SH-SY5Y (cell line): Measurements from ENCODE around the gene TTC19.

Source experiments
- GATA2 ChIP-seq: IDR thresholded peaks from 2 replicates; pipeline ENCODE4 v1.6.1; 2011; ENCODE audit warnings: mild to moderate bottlenecking, low read depth, low read length
- GATA3 ChIP-seq: IDR thresholded peaks from 2 replicates; pipeline ENCODE4 v1.6.1; 2011; ENCODE audit warnings: low read depth, mild to moderate bottlenecking, low read length, moderate library complexity

DNA sequence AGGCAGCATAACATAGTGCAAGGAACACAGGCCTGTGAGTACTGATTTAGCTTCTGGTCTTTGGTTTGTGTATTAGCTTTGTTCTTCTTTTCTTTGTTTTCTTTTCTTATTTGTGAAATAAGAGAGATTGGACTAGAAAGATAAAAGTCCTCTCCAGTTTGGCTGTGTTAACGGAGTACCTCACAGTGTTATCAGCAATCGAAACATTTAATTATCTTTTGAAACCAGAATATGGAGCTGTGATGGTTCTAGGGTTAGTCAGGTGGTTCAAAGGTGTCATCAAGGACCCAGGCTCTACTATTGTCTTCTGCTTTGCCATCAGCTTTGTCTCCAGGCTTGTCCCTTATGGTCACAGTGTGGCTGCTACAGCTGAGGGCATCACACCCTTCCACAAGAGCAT, 29.1 kb upstream of the TTC19 start:
- TF ChIP-seq GATA2: no peak
- no peak for TF ChIP-seq GATA3
